ENCODE measurements around the gene CCDC24. TPM values are rescaled to one million over a fixed set of nuclear protein-coding genes. Genes with fewer than 3 reads are reported as not detected.
A peak's percentile ranks its signal among the peaks of the same experiment; 100 is the strongest.

Gene CCDC24
- total RNA-seq, 1 donor from 2014 or later = 4.8 TPM

- no peaks in the 10 kb centered on the region for H3K9me3 ChIP-seq
- TF ChIP-seq CTCF (IDR thresholded peaks at IDR 0.05) = no peak
- intact Hi-C loops (cut with DNase I) = loop anchor here (2.0 kb wide), 1 partner anchor 17 kb away; the partner anchor contains the start of gene SLC6A9
- peaks cover 18 to 37% of the 10 kb centered on the region in 2 donors for H3K4me1 ChIP-seq
- no peaks in the 10 kb centered on the region for H3K36me3 ChIP-seq
- H3K27me3 ChIP-seq = no peaks in the 10 kb centered on the region
- no peak for DNase-seq (ENCODE audit: low spot score in 2 of 2)
- H3K4me3 ChIP-seq = no peak overlapping the region
- peak overlapping the region; percentile 57 to 71 for H3K27ac ChIP-seq
Measured at GRCh38 chr1:44013949-44014348, 22.6 kb downstream of the CCDC24 start.

- peaks cover 18 to 37% of the 10 kb centered on the region in 2 donors for H3K4me1 ChIP-seq
- no peak for TF ChIP-seq CTCF (IDR thresholded peaks at IDR 0.05)
- intact Hi-C loops (cut with DNase I) = loop anchor here (2.0 kb wide), 1 partner anchor 16 kb away; the partner anchor contains the start of gene SLC6A9
Measured at GRCh38 chr1:44014365-44015104, 23.1 kb downstream of the CCDC24 start.

GRCh38 chr1:44015206-44015605 lies 23.8 kb downstream of the CCDC24 start:
- peaks cover 18 to 37% of the 10 kb centered on the region in 2 donors for H3K4me1 ChIP-seq
- H3K36me3 ChIP-seq = no peaks in the 10 kb centered on the region
- no peaks in the 10 kb centered on the region for H3K27me3 ChIP-seq
- H3K9me3 ChIP-seq = no peaks in the 10 kb centered on the region
- intact Hi-C loops (cut with DNase I) = loop anchor here (2.0 kb wide), 1 partner anchor 16 kb away; the partner anchor contains the start of gene SLC6A9
- peak overlapping the region; percentile 57 to 71 for H3K27ac ChIP-seq
- no peak for TF ChIP-seq CTCF (IDR thresholded peaks at IDR 0.05)
- DNase-seq (ENCODE audit: low spot score in 2 of 2) = peak in 1 of 2 donors; percentile 80
- H3K4me3 ChIP-seq = no peak overlapping the region

More at GRCh38 chr1:44014365-44015104, 23.1 kb downstream of the CCDC24 start:
- no peak for DNase-seq (ENCODE audit: low spot score in 2 of 2)
- Histone ChIP-seq H3K4me3 (no peak overlapping the region), H3K27me3 (no peaks in the 10 kb centered on the region), H3K27ac (peak overlapping the region; percentile 57 to 71), H3K9me3 (no peaks in the 10 kb centered on the region), H3K36me3 (no peaks in the 10 kb centered on the region)

- H3K4me3 ChIP-seq = no peak overlapping the region
- no peak for TF ChIP-seq CTCF (IDR thresholded peaks at IDR 0.05)
- H3K9me3 ChIP-seq = no peaks in the 10 kb centered on the region
- H3K4me1 ChIP-seq = peaks cover 18 to 35% of the 10 kb centered on the region in 2 donors
- DNase-seq (ENCODE audit: low spot score in 2 of 2) = no peak
- H3K27ac ChIP-seq = peak overlapping the region; percentile 57 to 71
- no peaks in the 10 kb centered on the region for H3K36me3 ChIP-seq
- no peaks in the 10 kb centered on the region for H3K27me3 ChIP-seq
- intact Hi-C loops (cut with DNase I) = no loop called here
Measured at GRCh38 chr1:44016041-44016889, 24.9 kb downstream of the CCDC24 start.

GRCh38 chr1:44016890-44017400 lies 25.5 kb downstream of the CCDC24 start:
- DNase-seq (ENCODE audit: low spot score in 2 of 2) = no peak
- peaks cover 18 to 35% of the 10 kb centered on the region in 2 donors for H3K4me1 ChIP-seq

More at GRCh38 chr1:44016890-44017400, 25.5 kb downstream of the CCDC24 start:
- H3K4me3 ChIP-seq = no peak overlapping the region
- no peak for TF ChIP-seq CTCF (IDR thresholded peaks at IDR 0.05)
- H3K27ac ChIP-seq = no peak overlapping the region
- no peaks in the 10 kb centered on the region for H3K36me3 ChIP-seq
- H3K9me3 ChIP-seq = no peaks in the 10 kb centered on the region
- intact Hi-C loops (cut with DNase I) = no loop called here
- H3K27me3 ChIP-seq = no peaks in the 10 kb centered on the region

All from ascending aorta (tissue), 2 donors.